ENCODE data around the gene COASY. TPM values are rescaled to one million over a fixed set of nuclear protein-coding genes. Genes with fewer than 3 reads are reported as not detected.
A peak's percentile ranks its signal among the peaks of the same experiment; 100 is the strongest.
"Not testable (repeated sequence)": the region's sequence is repeated elsewhere in the genome, so short reads cannot be mapped to it uniquely, and the experiment has no call there.

Gene COASY
- polyA plus RNA-seq, 4 donors: 31.8 to 67.0 (median 48.0) TPM

GRCh38 chr17:42552736-42553135 is 9.2 kb upstream of the COASY start, which contains the start of gene HSD17B1:
Gene HSD17B1, plus strand, starts transcription at chr17:42552923. Its CDS starts 11 bp downstream, at chr17:42552934.
- not testable (repeated sequence) for DNase-seq (ENCODE audit: low read depth in 4 of 4, low spot score in 3 of 4)

- DNase-seq (ENCODE audit: low read depth in 4 of 4, low spot score in 3 of 4): no peak
These were observed 8.7 kb upstream of the COASY start for GRCh38 chr17:42553161-42553818.

GRCh38 chr17:42553866-42554249 is 8.1 kb upstream of the COASY start:
- no peak for DNase-seq (ENCODE audit: low read depth in 4 of 4, low spot score in 3 of 4)

- peak in 3 of 4 donors; percentile 67 to 81 (median 79) for DNase-seq (ENCODE audit: low read depth in 4 of 4, low spot score in 3 of 4)
These were observed 7.5 kb upstream of the COASY start for GRCh38 chr17:42554250-42555121.

- no peak for DNase-seq (ENCODE audit: low read depth in 4 of 4, low spot score in 3 of 4)
These were observed 6.8 kb upstream of the COASY start for GRCh38 chr17:42555122-42555622.

DNA sequence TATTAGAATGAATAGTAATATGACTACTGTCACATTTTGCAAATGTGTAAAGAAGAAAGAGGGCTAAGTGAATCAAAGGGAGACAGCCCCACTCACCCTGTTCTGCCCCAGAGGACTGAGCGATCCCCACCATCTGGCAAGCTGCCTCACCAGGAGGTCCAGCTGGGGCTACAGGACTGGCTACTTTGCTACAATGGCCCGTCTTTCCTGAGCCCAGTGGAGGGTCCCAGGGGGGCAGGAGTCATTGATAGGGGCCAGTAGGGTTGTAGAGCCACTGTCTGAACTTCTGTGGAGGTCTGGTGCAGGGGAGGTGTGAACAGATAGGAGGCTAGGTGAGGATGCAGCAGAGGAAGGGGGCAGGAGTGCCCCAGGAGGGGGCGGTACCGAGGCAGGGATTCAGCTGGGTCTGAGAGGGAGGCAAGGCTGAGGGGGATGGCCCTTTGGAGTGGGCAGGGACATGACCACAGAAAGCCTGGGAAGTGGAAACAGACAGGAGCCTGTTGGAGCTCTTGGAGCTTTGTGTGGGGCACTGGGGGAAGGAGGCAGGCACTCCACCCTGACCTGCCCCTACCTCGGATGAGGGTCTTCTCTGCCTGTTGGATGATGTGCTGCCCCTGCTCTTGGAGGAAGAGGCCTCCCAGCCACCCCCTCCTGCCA is 5.9 kb upstream of the COASY start:
- not testable (repeated sequence) for DNase-seq (ENCODE audit: low read depth in 4 of 4, low spot score in 3 of 4)

- DNase-seq (ENCODE audit: low read depth in 4 of 4, low spot score in 3 of 4): no peak
These were observed 2.9 kb upstream of the COASY start for GRCh38 chr17:42559075-42559474.

GRCh38 chr17:42560246-42560645 is 1.7 kb upstream of the COASY start:
- no peak for DNase-seq (ENCODE audit: low read depth in 4 of 4, low spot score in 3 of 4)

GRCh38 chr17:42562388-42563142 is 617 bp downstream of the COASY start:
- no peak for DNase-seq (ENCODE audit: low read depth in 4 of 4, low spot score in 3 of 4)

GRCh38 chr17:42563143-42563509 is 1.2 kb downstream of the COASY start:
- no peak for DNase-seq (ENCODE audit: low read depth in 4 of 4, low spot score in 3 of 4)

- no peak for DNase-seq (ENCODE audit: low read depth in 4 of 4, low spot score in 3 of 4)
These were observed 1.6 kb downstream of the COASY start for GRCh38 chr17:42563543-42563942.

DNA sequence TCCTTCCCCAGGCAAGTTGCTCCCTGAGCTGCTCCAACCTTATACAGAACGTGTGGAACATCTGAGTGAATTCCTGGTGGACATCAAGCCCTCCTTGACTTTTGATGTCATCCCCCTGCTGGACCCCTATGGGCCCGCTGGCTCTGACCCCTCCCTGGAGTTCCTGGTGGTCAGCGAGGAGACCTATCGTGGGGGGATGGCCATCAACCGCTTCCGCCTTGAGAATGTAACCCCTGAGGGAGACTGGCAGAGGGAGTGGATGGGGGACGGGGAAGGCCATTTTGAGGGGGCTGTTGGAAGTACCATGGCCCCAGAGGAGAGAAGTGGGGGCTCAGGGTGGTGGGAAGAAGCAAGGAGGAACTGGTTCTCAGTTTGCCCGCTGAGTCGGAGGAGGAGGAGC is 2.0 kb downstream of the COASY start:
- no peak for DNase-seq (ENCODE audit: low read depth in 4 of 4, low spot score in 3 of 4)

GRCh38 chr17:42564815-42565522 is 3.0 kb downstream of the COASY start:
- no peak for DNase-seq (ENCODE audit: low read depth in 4 of 4, low spot score in 3 of 4)

DNA sequence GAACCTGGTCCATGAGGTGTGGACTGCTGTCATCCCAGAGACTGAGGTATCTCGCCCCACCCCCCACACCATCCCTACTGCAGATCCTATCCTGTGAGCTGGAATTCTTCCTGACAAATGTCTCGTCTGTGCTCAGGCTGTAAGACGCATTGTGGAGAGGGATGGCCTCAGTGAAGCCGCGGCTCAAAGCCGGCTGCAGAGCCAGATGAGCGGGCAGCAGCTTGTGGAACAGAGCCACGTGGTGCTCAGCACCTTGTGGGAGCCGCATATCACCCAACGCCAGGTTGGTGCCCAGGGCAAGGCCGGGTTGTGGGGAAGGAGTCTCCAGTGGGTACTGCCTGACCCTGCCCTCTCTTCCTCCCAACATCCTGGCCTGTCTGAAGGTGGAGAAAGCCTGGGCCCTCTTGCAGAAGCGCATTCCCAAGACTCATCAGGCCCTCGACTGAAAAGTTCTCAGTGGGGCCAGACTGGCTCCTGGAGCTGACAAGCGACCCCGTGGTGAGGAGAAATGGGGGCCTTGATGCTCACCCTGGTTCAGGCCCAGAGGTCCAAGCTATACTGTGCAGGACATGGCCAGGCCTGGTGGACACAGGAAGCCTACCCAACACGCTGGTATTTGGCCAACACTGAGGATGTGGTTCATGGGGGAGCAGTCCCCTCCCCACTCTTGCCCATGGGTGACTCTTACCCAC is 3.7 kb downstream of the COASY start:
- no peak for DNase-seq (ENCODE audit: low read depth in 4 of 4, low spot score in 3 of 4)

DNA sequence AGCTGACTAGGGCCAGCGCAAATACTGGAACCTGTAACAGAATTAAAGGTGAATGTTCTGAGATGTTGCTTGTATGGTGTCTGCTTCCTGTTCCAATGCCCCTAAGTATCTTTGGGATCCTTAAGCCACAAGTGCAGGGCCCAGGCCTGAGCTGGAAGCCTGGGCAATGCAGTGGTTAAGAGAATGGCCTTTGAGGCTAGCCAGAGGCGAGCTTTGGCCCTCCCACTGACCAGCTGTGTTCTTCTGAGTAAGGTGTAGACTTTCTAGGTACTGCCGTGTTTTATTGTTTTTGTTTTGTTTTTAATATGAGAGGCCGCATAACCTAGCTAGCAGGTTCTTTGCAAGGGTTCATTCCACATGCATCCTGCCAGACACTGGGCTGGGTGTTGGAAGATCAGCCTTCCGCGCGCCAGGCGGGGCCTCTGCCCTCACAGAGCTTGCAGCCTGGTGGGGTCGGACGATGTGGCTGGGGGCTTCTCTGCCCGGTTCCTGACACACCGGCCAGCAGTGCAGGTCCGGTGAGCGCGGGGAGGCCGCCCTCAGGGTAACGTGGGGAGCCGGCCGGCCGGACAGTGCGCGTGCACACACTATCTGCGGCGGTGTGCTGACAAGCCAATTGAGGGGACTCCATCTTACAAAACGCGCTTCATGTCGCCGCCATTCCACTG is 4.4 kb downstream of the COASY start:
- DNase-seq (ENCODE audit: low read depth in 4 of 4, low spot score in 3 of 4): no peak

DNA sequence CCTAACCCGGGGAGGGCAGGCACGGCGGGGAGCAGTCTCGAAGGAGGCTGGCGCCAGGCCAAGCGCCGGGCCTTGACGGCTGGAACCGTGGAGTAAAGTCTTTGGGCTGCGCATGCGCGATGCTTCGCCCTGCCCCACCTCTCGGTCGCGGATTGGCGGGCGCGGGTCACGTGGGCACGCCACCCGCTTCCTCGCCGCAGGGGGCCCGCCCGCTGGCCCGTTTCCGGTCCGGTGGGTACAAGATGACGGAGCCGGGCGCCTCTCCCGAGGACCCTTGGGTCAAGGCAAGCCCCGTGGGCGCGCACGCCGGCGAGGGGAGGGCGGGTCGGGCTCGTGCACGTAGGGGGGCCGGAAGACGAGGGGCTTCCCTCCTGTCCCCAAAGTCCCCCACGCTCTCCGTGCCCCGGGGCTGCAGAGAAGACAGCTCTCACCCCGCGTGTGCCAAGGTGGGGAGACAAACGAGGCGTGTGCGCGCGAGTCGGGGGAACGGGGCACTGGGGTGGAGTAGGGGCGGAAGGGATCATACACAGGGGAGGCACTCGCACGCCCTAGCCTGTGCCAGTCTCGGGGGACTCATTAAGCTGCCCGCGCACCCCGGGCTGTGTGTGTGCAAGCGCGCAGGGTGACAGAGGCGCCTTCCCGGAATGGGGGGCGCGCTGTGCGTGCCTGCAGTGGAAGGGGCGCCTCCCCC is 5.1 kb downstream of the COASY start, which contains the start of gene MLX:
Gene MLX (plus strand): TSS at position 218 of the 691 bp plus-strand sequence. CDS start 25 bp downstream, at position 243.
- DNase-seq (ENCODE audit: low read depth in 4 of 4, low spot score in 3 of 4): peak in 3 of 4 donors; percentile 73 to 79 (median 76)

DNA sequence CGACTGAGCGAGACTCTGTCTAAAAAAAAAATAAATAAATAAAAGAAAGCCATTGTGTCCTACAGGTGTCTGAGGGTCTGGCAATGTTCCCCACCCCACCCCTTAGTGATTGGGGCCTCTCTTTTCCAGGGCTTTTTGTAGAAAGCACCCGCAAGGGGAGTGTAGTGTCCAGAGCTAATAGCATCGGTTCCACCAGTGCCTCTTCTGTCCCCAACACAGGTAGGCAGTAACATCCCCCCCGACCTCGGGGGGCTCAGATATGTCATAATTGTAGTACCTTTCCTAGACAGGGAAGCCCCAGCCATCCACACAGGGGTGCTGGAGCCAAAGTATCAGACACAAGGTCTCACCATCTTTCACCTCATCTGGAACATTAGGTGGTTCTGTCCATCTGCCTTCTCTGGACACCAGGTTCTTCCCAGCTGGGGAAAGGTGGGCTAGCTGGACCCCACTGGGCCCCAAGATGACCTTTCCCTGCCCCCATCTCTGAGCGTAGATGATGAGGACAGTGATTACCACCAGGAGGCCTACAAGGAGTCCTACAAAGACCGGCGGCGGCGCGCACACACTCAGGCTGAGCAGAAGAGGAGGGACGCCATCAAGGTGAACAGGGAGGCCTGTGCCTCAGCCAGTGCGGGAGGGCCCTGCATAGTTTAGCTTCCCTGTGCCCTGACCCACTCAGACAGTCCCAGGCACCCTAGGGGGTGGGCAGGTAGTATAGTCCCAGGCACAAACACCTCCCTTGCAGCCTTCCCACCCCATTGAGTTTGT is 6.6 kb downstream of the COASY start:
- DNase-seq (ENCODE audit: low read depth in 4 of 4, low spot score in 3 of 4): no peak
